ENCODE measurements around the gene KRT33A.
"Not testable (repeated sequence)": the region's sequence is repeated elsewhere in the genome, so short reads cannot be mapped to it uniquely, and the experiment has no call there.

Gene KRT33A

DNA sequence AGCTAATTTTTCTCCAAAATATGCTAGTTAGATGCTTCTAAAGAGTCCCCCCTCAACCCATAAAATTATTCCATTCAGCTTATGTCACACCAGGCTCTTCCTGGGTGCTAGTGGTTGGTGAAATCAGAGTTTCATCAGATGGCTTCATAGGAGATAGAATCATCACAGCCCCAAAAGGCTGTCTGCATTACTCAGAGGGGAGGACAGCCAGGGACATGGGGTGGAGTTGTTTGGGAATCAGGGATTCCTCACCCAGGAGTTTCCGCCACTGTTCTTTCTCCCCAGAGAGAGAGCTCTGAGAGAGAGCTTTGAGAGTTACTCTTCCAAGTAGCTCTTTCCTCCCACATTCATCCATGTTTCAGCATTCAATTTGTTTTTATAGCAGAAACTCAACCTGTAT, 31.8 kb upstream of the KRT33A start:
- TF ChIP-seq, protein P1, sequence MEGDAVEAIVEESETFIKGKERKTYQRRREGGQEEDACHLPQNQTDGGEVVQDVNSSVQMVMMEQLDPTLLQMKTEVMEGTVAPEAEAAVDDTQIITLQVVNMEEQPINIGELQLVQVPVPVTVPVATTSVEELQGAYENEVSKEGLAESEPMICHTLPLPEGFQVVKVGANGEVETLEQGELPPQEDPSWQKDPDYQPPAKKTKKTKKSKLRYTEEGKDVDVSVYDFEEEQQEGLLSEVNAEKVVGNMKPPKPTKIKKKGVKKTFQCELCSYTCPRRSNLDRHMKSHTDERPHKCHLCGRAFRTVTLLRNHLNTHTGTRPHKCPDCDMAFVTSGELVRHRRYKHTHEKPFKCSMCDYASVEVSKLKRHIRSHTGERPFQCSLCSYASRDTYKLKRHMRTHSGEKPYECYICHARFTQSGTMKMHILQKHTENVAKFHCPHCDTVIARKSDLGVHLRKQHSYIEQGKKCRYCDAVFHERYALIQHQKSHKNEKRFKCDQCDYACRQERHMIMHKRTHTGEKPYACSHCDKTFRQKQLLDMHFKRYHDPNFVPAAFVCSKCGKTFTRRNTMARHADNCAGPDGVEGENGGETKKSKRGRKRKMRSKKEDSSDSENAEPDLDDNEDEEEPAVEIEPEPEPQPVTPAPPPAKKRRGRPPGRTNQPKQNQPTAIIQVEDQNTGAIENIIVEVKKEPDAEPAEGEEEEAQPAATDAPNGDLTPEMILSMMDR (IDR thresholded peaks at IDR 0.05; ENCODE audit: low read depth, low read length, missing control alignments), result no peak
- DNase-seq (ENCODE audit: extremely low read depth, low read depth), result no peak
- H3K4me3 ChIP-seq (replicated peaks; ENCODE audit: low read depth, low read length), result no peak overlapping the region

DNA sequence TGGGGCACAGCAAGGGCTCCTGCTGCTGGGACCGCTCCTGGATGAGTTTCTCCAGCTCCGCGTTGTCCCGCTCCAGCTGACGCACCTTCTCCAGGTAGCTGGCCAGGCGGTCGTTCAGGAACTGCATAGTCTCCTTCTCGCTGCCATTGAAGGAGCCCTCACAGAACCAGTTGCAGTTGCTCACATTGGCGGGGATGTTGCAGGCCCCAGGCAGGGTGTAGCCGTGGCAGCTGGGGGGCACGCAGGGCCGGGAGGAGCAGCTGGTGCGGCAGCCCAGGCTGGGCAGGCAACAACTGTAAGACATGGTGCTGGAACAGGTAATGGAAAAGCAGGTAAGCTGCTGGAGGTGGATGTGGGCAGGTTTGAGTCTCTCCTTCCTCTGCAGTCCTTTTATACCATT, 31.3 kb upstream of the KRT33A start, which contains the start of gene KRT34:
KRT34 (minus strand) TSS at position 364 of the 400 bp plus-strand sequence; CDS start at position 304, 60 bp downstream.
- not testable (repeated sequence) for DNase-seq (ENCODE audit: extremely low read depth, low read depth)

DNA sequence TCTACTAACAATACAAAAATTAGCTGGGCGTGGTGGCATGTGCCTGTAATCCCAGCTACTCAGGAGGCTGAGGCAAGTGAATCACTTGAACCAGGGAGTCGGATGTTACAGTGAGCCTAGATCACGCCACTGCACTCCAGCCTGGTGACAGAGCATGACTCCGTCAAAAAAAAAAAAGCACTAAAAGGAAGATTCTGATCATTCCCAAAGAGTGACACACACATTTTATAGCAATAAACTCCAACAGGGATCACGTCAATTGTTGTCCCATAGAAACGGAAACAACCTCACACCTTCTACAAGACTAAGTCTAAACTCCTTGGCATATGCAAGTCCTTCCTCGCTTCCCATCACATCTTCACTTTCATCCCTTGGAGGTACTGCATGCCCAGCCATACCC, 29.5 kb upstream of the KRT33A start:
- peak; percentile 54 for DNase-seq (ENCODE audit: extremely low read depth, low read depth)

More for the DNA sequence above, 31.3 kb upstream of the KRT33A start, which contains the start of gene KRT34:
- H3K4me3 ChIP-seq (replicated peaks; ENCODE audit: low read depth, low read length), result not testable (repeated sequence)

DNA sequence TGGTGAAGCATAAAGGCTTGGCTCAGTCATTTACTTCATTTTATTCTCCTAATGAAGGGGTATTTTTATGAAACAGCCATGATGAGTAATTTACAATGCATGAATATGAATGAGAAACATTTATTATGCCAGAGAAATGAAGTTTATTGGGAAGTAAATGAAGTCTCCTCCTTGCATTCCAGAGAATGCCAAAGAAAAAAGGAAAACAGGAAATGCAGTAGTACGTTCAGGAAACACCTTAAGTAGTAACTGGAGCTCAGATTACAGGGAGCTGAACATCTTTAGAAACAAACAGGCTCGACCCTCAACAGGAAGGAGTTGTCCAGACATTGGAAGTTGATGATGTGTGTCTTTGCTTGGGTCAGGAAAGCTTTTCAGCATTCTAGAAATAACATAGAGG, 26.9 kb upstream of the KRT33A start:
- H3K4me3 ChIP-seq (replicated peaks; ENCODE audit: low read depth, low read length), result no peak overlapping the region
- DNase-seq (ENCODE audit: extremely low read depth, low read depth), result no peak
- TF ChIP-seq, protein P1 (IDR thresholded peaks at IDR 0.05; ENCODE audit: low read depth, low read length, missing control alignments), result no peak

More for the DNA sequence above, 29.5 kb upstream of the KRT33A start:
- H3K4me3 ChIP-seq (replicated peaks; ENCODE audit: low read depth, low read length), result not testable (repeated sequence)

DNA sequence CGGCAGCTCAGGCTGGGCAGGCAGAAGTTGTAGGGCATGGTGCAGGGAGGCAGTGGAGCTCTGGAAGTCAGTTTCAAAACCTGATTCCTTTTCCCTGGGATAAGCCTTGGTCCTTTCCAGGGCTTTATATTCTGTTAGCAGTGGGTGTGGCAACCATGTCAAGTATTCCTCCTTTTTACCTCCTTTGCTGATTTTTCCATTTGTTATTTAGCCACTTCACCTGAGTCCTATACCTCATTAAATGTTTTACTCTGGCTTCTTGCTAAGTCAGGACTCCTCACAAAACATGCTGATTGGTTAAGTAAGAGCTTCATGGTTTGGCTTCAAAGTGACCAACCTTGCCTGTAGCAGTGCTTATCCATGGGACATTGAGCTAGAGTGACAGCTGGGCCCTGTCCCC, 19.1 kb upstream of the KRT33A start, which contains the start of gene KRT33B:
KRT33B (minus strand) TSS at position 101 of the 400 bp plus-strand sequence; CDS start at position 38, 63 bp downstream.
- TF ChIP-seq, protein P1 (IDR thresholded peaks at IDR 0.05; ENCODE audit: low read depth, low read length, missing control alignments), result no peak
- no peak for DNase-seq (ENCODE audit: extremely low read depth, low read depth)
- H3K4me3 ChIP-seq (replicated peaks; ENCODE audit: low read depth, low read length), result no peak within 1 kb of the TSS

DNA sequence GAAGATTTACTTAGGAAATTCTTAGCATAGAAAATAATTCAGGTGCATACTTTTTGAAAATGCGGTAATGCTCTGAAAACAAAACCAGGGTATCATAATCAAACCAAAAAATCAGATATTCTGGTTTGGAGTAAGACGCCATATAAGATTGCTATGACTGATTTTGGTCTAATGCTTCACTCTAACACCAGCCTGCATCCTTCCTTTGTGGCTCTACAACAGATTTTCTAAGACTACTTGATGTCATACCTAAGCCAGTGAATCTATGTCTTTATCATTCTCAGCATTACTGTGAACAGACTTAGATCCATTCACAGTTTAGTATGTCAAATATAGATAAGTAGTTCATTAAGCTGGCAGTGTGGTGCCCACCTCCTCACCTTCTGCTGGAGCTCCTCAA, 18.4 kb upstream of the KRT33A start:
- no peak overlapping the region for H3K4me3 ChIP-seq (replicated peaks; ENCODE audit: low read depth, low read length)
- no peak for DNase-seq (ENCODE audit: extremely low read depth, low read depth)
- TF ChIP-seq, protein P1 (IDR thresholded peaks at IDR 0.05; ENCODE audit: low read depth, low read length, missing control alignments), result no peak

DNA sequence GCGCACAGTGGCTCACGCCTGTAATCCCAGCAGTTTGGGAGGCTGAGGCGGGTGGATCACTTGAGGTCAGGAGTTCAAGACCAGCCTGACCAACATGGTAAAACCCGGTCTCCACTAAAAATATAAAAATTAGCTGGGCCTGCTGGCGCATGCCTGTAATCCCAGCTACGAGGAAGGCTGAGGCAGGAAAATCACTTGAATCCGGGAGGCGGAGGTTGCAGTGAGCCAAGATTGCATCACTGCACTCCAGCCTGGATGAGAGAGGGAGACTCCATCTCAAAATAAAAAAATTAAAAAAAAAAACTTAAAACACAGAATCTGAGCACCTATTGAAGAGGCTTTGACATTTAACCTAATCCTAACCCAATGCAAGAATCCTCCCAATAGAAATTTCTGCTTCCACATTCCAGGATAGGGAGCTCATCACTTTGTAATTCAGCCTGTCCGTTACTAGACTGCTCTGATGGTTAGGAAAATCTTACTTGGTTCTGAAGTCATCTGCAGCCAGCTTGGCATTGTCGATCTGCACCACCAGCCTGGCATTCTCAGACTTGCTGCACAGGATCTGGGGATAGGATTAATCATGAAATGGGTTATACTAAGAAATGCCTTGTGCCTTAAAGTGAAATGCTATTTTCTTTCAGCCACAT, 16.9 kb upstream of the KRT33A start:
- DNase-seq (ENCODE audit: extremely low read depth, low read depth), result no peak
- TF ChIP-seq, protein P1 (IDR thresholded peaks at IDR 0.05; ENCODE audit: low read depth, low read length, missing control alignments), result no peak
- H3K4me3 ChIP-seq (replicated peaks; ENCODE audit: low read depth, low read length), result no peak overlapping the region

DNA sequence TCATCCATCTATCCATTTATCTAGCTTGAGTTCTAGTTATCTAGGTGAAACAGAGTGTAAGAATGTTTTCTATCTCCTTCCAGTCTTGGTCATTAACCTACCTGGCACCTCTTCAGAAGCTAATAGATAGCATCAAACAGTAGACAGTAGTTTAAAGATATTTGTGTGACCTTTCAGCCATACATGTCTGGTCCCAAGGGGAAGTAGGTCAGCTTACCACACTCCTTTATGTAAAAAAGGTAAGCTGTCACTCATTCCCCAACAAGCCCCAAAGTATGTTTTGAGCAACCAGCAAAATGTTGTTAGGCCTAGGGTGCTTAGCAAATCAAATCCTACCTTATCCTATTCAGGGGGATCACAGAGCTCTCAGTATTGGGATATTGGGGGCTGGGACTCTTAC, 15.4 kb upstream of the KRT33A start:
- TF ChIP-seq, protein P1 (IDR thresholded peaks at IDR 0.05; ENCODE audit: low read depth, low read length, missing control alignments), result no peak
- no peak overlapping the region for H3K4me3 ChIP-seq (replicated peaks; ENCODE audit: low read depth, low read length)
- DNase-seq (ENCODE audit: extremely low read depth, low read depth), result no peak

All from HFF-Myc (cell line).